B cell (primary cell): ENCODE measurements around the gene HLA-DPB1. TPM values are rescaled to one million over a fixed set of nuclear protein-coding genes. Genes with fewer than 3 reads are reported as not detected.

Experiments used
- ATAC-seq: fragments of 200-7000 bp; cut with Tn5 transposase; one replicate; pipeline ENCODE4 v1.10.0; 2021; ENCODE audit warnings: low read depth, mild to moderate bottlenecking, moderate number of reproducible peaks, moderate library complexity
- CTCF ChIA-PET: fragments of 350-600 bp; sonication (Branson Sonifier 250); formaldehyde crosslinking; loops from one replicate; lab custom pipeline; 2021; ENCODE audit warnings: antibody characterized with exemption, inconsistent platforms; lab: Charles Lee
- POLR2A ChIA-PET: fragments of 350-600 bp; sonication (Branson Sonifier 250); formaldehyde crosslinking; loops from one replicate; lab custom pipeline; 2021; ENCODE audit warnings: antibody characterized with exemption; lab: Charles Lee
- DNase-seq: peaks from one replicate; pipeline ENCODE4 v3.0.0; 2013
- H2AFZ ChIP-seq: 2 replicates; pipeline ENCODE4 v1.6.1; 2012; ENCODE audit warnings: mild to moderate bottlenecking, low read depth, low read length; ENCODE audit not compliant: insufficient read depth, poor library complexity, severe bottlenecking
- H3K27ac ChIP-seq, 2 donors: 1 replicate in 1 of 2; 2 replicates in 1 of 2; pipeline ENCODE4 v1.5.1; 2012 to 2013; ENCODE audit warnings: low read length in 2 of 2, mild to moderate bottlenecking in 2 of 2, moderate library complexity in 1 of 2
- H3K27me3 ChIP-seq, 4 experiments: fragments of 200-600 bp in 1 of 4; sonication (generic) in 1 of 4; replicated peaks in 1 of 4; 1 replicate in 2 of 4; 2 replicates in 2 of 4; pipeline versions ENCODE4 v1.6.1 to v1.7.0; 2013 to 2016; ENCODE audit warnings: low read length in 3 of 4, mild to moderate bottlenecking in 2 of 4, mixed read lengths in 1 of 4, moderate library complexity in 1 of 4; ENCODE audit not compliant: insufficient read depth in 4 of 4, control insufficient read depth in 3 of 4; ENCODE audit errors: control extremely low read depth in 1 of 4
- H3K36me3 ChIP-seq, 2 experiments: replicated peaks in 1 of 2; 1 replicate in 1 of 2; 2 replicates in 1 of 2; pipeline versions ENCODE4 v1.6.1 to v1.7.1; 2013; ENCODE audit warnings: low read length in 1 of 2; ENCODE audit not compliant: insufficient read depth in 2 of 2, control insufficient read depth in 1 of 2; ENCODE audit errors: control extremely low read depth in 1 of 2, extremely low read depth in 1 of 2
- H3K4me1 ChIP-seq, 2 donors: fragments of 200-600 bp in 1 of 2; sonication (generic) in 1 of 2; 1 replicate in 1 of 2; 2 replicates in 1 of 2; pipeline versions ENCODE4 v1.5.1 to v1.6.1; 2013 to 2017; ENCODE audit warnings: low read length in 2 of 2; ENCODE audit not compliant: control insufficient read depth in 2 of 2, insufficient read depth in 2 of 2
- H3K4me2 ChIP-seq: replicated peaks from 2 replicates; pipeline ENCODE3; 2012; ENCODE audit warnings: mild to moderate bottlenecking, low read depth, low read length; ENCODE audit not compliant: poor library complexity, severe bottlenecking
- H3K4me3 ChIP-seq, 5 experiments: fragments of 200-600 bp in 1 of 5; sonication (generic) in 1 of 5; 1 replicate in 3 of 5; 2 replicates in 2 of 5; pipeline versions ENCODE4 v1.5.1 to v1.7.0; 2011 to 2016; ENCODE audit warnings: low read length in 4 of 5, mild to moderate bottlenecking in 4 of 5, low read depth in 2 of 5, control low read depth in 1 of 5, moderate library complexity in 1 of 5; ENCODE audit not compliant: insufficient read depth in 1 of 5; ENCODE audit errors: control extremely low read depth in 1 of 5, extremely low read depth in 1 of 5
- H3K79me2 ChIP-seq: fragments of 200-600 bp; sonication (generic); one replicate; pipeline ENCODE4 v1.6.0; 2016; ENCODE audit warnings: low read length; ENCODE audit not compliant: control insufficient read depth, insufficient read depth
- H3K9ac ChIP-seq: fragments of 200-600 bp; sonication (generic); 2 replicates; pipeline ENCODE4 v1.6.1; 2017; ENCODE audit warnings: mild to moderate bottlenecking, low read length, moderate library complexity
- H3K9me3 ChIP-seq, 3 donors: one replicate each; pipeline versions ENCODE4 v1.6.1 to v1.7.1; 2013; ENCODE audit warnings: low read length in 2 of 3; ENCODE audit not compliant: control insufficient read depth in 2 of 3, insufficient read depth in 1 of 3; ENCODE audit errors: control extremely low read depth in 1 of 3
- H4K20me1 ChIP-seq: 2 replicates; pipeline ENCODE4 v1.6.0; 2012; ENCODE audit warnings: mild to moderate bottlenecking, low read length; ENCODE audit not compliant: insufficient read depth, control insufficient read depth, poor library complexity, severe bottlenecking
- H3K27ac Mint-ChIP-seq: one replicate; pipeline ENCODE4 v1.8.0; 2021; ENCODE audit warnings: mixed read lengths
- H3K27me3 Mint-ChIP-seq: one replicate; pipeline ENCODE4 v1.8.0; 2021; ENCODE audit warnings: mixed read lengths
- H3K4me1 Mint-ChIP-seq: one replicate; pipeline ENCODE4 v1.8.0; 2021; ENCODE audit warnings: mixed read lengths
- H3K4me3 Mint-ChIP-seq: one replicate; pipeline ENCODE4 v1.8.0; 2021; ENCODE audit warnings: mixed read lengths
- H3K9me3 Mint-ChIP-seq: one replicate; pipeline ENCODE4 v1.8.0; 2022; ENCODE audit warnings: mixed read lengths; ENCODE audit not compliant: insufficient read depth
- EZH2 ChIP-seq: IDR thresholded peaks from 2 replicates; pipeline ENCODE4 v1.6.1; 2012; ENCODE audit warnings: borderline replicate concordance, low read depth, mild to moderate bottlenecking, moderate library complexity, low read length; ENCODE audit not compliant: insufficient read depth, poor library complexity, severe bottlenecking
- WGBS: methylation state at CpG from one replicate; pipeline ENCODE4 v1.1.5; 2013; ENCODE audit warnings: missing lambda C conversion rate; ENCODE audit not compliant: insufficient coverage; 5-methylcytosine and 5-hydroxymethylcytosine counted together
- intact Hi-C: fragments of 100-400 bp; cut with micrococcal nuclease; formaldehyde crosslinking; loops from one replicate; pipeline ENCODE4 v1.10.0; 2022
- polyA plus RNA-seq: library from polyadenylated mRNA; depleted of rRNA; stranded (reverse); fragments of >200 nt; gene quantifications from 2 replicates; pipeline ENCODE4 v1.2.3, GENCODE V29; 2012
- total RNA-seq, 2 donors: library from RNA; stranded (reverse); fragments of 120-200 nt in 1 of 2; gene quantifications; 1 replicate in 1 of 2; 2 replicates in 1 of 2; pipeline versions ENCODE4 v1.2.3 to v1.2.4, GENCODE V29; 2013 to 2022
- TF ChIP-seq, protein P1 (sequence below): fragments of 200-600 bp; IDR thresholded peaks from one replicate; pipeline ENCODE4 v1.8.0; 2022; ENCODE audit warnings: antibody characterized with exemption, mild to moderate bottlenecking

HLA-DPB1 gene
- total and polyA plus RNA-seq, 2 donors (not counting 1 experiment from before 2014, with no cell fraction given), result 1,104 to 1,578 TPM

DNA sequence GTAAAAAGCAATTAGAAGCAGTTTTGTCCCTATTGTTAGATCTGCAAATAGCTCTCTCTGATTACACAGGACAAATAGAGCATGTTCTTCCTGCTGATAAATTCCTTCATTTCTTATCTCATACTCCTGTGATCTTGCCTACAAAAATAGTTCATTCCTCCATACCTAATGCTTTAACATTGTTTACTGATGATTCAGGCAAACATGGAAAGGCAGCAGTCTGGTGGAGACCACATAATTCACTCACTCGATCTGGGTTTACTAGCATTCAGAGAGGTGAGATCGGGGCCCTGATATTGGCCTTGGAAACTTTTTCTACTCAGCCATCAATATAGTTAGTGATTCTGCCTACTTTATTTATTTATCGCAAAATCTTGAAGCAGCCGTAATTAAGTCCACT is 22.6 kb upstream of the HLA-DPB1 start:
- Mint-ChIP-seq H3K27me3 (no peaks in the 10 kb centered on the region), H3K4me3 (no peak overlapping the region), H3K9me3 (no peaks in the 10 kb centered on the region), H3K27ac (no peak overlapping the region), H3K4me1 (peaks cover 45% of the 10 kb centered on the region)
- TF ChIP-seq, protein P1, sequence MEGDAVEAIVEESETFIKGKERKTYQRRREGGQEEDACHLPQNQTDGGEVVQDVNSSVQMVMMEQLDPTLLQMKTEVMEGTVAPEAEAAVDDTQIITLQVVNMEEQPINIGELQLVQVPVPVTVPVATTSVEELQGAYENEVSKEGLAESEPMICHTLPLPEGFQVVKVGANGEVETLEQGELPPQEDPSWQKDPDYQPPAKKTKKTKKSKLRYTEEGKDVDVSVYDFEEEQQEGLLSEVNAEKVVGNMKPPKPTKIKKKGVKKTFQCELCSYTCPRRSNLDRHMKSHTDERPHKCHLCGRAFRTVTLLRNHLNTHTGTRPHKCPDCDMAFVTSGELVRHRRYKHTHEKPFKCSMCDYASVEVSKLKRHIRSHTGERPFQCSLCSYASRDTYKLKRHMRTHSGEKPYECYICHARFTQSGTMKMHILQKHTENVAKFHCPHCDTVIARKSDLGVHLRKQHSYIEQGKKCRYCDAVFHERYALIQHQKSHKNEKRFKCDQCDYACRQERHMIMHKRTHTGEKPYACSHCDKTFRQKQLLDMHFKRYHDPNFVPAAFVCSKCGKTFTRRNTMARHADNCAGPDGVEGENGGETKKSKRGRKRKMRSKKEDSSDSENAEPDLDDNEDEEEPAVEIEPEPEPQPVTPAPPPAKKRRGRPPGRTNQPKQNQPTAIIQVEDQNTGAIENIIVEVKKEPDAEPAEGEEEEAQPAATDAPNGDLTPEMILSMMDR, result no peak
- no peak for TF ChIP-seq EZH2
- no peak overlapping the region for H3K4me2 ChIP-seq
- intact Hi-C loops, result no loop called here
- no peaks in the 10 kb centered on the region for H4K20me1 ChIP-seq
- DNase-seq (no peak), ATAC-seq (no peak)
- H3K27ac ChIP-seq, result no peak overlapping the region
- ChIA-PET CTCF (interaction anchor here (1.5 kb wide), 1 partner anchor 29 kb away, joined by 3 read pairs; no protein-coding TSS in a partner anchor), POLR2A (no interaction called here)
- peaks cover 32 to 33% of the 10 kb centered on the region in 2 donors for H3K4me1 ChIP-seq
- WGBS, result 78% methylated on average over 4 of the region's 4 CpGs
- no peak overlapping the region for H2AFZ ChIP-seq
- no peaks in the 10 kb centered on the region for H3K27me3 ChIP-seq
- H3K79me2 ChIP-seq, result no peaks in the 10 kb centered on the region
- H3K9me3 ChIP-seq, result no peaks in the 10 kb centered on the region
- H3K36me3 ChIP-seq, result no peaks in the 10 kb centered on the region
- no peak overlapping the region for H3K9ac ChIP-seq
- no peak overlapping the region for H3K4me3 ChIP-seq

GRCh38 chr6:33057222-33058150 is 18.3 kb upstream of the HLA-DPB1 start:
- Histone ChIP-seq H3K79me2 (no peaks in the 10 kb centered on the region), H2AFZ (peak overlapping the region; percentile 8), H3K4me1 (peaks cover 31 to 34% of the 10 kb centered on the region in 2 donors), H4K20me1 (no peaks in the 10 kb centered on the region), H3K9ac (peak overlapping the region; percentile 47), H3K36me3 (no peaks in the 10 kb centered on the region), H3K4me2 (peak overlapping the region; percentile 64), H3K27me3 (no peaks in the 10 kb centered on the region), H3K27ac (peak overlapping the region; percentile 95), H3K9me3 (no peaks in the 10 kb centered on the region), H3K4me3 (peak overlapping the region in 2 of 5 experiments; percentile 5 to 44)
- Mint-ChIP-seq H3K27ac (peak overlapping the region; percentile 94), H3K4me1 (peaks cover 32% of the 10 kb centered on the region), H3K4me3 (peak overlapping the region; percentile 66), H3K27me3 (no peaks in the 10 kb centered on the region), H3K9me3 (peaks cover 4% of the 10 kb centered on the region)
- POLR2A ChIA-PET, result interaction anchor here (0.9 to 2.4 kb wide), 7 partner anchors 15 to 41 kb away, joined by 3 to 31 read pairs (median 7); partner anchors contain the start of genes HLA-DPA1 and HLA-DPB1
- 33% methylated on average over 1 of the region's 6 CpGs for WGBS
- DNase-seq, result peak; percentile 81
- TF ChIP-seq EZH2, result no peak
- TF ChIP-seq, protein P1, result no peak
- intact Hi-C loops, result loop anchor here (1.0 to 2.0 kb wide), 3 partner anchors 16 to 38 kb away; partner anchors contain the start of gene HLA-DPA1
- ATAC-seq, result peak; percentile 80
- CTCF ChIA-PET, result interaction anchor here (0.6 to 1.9 kb wide), 9 partner anchors 8 to 73 kb away, joined by 3 to 8 read pairs (median 3); no protein-coding TSS in a partner anchor
